VCaP (cell line): ENCODE measurements around the gene ARID1B.

Experiments used
- H3K27ac ChIP-seq: fragments of 450-650 bp; 2 replicates; pipeline ENCODE4 v1.5.1; 2017
- CTCF ChIP-seq: fragments of 450-650 bp; conservative IDR thresholded peaks from 2 replicates; pipeline ENCODE4 v1.5.1; 2017; ENCODE audit warnings: mild to moderate bottlenecking, moderate library complexity

The ARID1B gene

GRCh38 chr6:156842598-156843250 lies 65.5 kb downstream of the ARID1B start:
- no peak for TF ChIP-seq CTCF
- no peak overlapping the region for H3K27ac ChIP-seq

- H3K27ac ChIP-seq: no peak overlapping the region
- TF ChIP-seq CTCF: no peak
Measured at GRCh38 chr6:156844089-156844488, 66.9 kb downstream of the ARID1B start.

GRCh38 chr6:156845454-156846155 lies 68.4 kb downstream of the ARID1B start:
- no peak overlapping the region for H3K27ac ChIP-seq
- no peak for TF ChIP-seq CTCF

- TF ChIP-seq CTCF: no peak
- H3K27ac ChIP-seq: peak overlapping the region; percentile 36; the same call in 1 of the 2 replicates
Measured at GRCh38 chr6:156846845-156847599, 69.8 kb downstream of the ARID1B start.

- TF ChIP-seq CTCF: no peak
- H3K27ac ChIP-seq: peak overlapping the region; percentile 76; the same call in 1 of the 2 replicates
Measured at GRCh38 chr6:156848123-156848522, 70.9 kb downstream of the ARID1B start.

GRCh38 chr6:156848533-156848932 lies 71.4 kb downstream of the ARID1B start:
- H3K27ac ChIP-seq: peak overlapping the region; percentile 76; the same call in 1 of the 2 replicates
- TF ChIP-seq CTCF: no peak

GRCh38 chr6:156849806-156850205 lies 72.6 kb downstream of the ARID1B start:
- TF ChIP-seq CTCF: no peak
- peak overlapping the region; percentile 76 for H3K27ac ChIP-seq
